Upper lobe of left lung (tissue), 4 donors: ENCODE measurements around the gene CLCN2.

Experiments
- CTCF ChIP-seq, 6 experiments: fragments of 450-650 bp in 4 of 6; fragments of 200-600 bp in 2 of 6; sonication (generic) in 2 of 6; IDR thresholded peaks; one replicate each; pipeline ENCODE4 v1.5.1; 2016 to 2019; ENCODE audit warnings: antibody characterized with exemption in 6 of 6
- POLR2AphosphoS5 ChIP-seq, 2 donors: sonication (generic); formaldehyde crosslinking; IDR thresholded peaks; one replicate each; pipeline ENCODE4 v1.5.1; 2017; ENCODE audit warnings: antibody characterized with exemption in 2 of 2

DNA sequence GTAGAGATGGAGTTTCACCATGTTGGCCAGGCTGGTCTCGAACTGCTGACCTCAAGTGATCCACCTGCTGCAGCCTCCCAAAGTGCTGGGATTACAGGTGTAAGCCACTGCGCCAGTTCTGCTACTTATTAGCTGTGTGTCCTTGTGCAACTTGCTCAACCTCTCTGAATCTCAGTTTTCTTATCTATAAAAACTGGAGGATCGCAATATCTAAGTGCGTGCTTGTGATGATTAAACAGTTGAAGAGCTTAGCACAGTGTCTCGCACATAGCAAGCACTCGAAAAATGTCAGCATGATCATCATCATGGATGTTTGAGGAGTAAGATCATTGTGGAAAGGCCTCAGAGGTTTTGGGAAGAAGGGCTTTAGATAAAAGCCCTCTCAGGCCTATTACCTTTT is 10.8 kb downstream of the CLCN2 start:
- TF ChIP-seq CTCF (IDR thresholded peaks at IDR 0.05) (no peak), POLR2AphosphoS5 (IDR thresholded peaks at IDR 0.05) (no peak)
